Measurements from ENCODE around the gene EDC4.

EDC4 gene, protein sequence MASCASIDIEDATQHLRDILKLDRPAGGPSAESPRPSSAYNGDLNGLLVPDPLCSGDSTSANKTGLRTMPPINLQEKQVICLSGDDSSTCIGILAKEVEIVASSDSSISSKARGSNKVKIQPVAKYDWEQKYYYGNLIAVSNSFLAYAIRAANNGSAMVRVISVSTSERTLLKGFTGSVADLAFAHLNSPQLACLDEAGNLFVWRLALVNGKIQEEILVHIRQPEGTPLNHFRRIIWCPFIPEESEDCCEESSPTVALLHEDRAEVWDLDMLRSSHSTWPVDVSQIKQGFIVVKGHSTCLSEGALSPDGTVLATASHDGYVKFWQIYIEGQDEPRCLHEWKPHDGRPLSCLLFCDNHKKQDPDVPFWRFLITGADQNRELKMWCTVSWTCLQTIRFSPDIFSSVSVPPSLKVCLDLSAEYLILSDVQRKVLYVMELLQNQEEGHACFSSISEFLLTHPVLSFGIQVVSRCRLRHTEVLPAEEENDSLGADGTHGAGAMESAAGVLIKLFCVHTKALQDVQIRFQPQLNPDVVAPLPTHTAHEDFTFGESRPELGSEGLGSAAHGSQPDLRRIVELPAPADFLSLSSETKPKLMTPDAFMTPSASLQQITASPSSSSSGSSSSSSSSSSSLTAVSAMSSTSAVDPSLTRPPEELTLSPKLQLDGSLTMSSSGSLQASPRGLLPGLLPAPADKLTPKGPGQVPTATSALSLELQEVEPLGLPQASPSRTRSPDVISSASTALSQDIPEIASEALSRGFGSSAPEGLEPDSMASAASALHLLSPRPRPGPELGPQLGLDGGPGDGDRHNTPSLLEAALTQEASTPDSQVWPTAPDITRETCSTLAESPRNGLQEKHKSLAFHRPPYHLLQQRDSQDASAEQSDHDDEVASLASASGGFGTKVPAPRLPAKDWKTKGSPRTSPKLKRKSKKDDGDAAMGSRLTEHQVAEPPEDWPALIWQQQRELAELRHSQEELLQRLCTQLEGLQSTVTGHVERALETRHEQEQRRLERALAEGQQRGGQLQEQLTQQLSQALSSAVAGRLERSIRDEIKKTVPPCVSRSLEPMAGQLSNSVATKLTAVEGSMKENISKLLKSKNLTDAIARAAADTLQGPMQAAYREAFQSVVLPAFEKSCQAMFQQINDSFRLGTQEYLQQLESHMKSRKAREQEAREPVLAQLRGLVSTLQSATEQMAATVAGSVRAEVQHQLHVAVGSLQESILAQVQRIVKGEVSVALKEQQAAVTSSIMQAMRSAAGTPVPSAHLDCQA (N-terminal part only)

GRCh38 chr16:67872631-67873434 is at the start of gene EDC4:
EDC4 (plus strand) TSS chr16:67873052; CDS start chr16:67873262, 210 bp downstream.
- H3K27ac ChIP-seq (ENCODE audit: low read depth, low read length): peak within 1 kb of the TSS; percentile 47
- H3K27me3 ChIP-seq (ENCODE audit: low read length): no peaks in the 10 kb centered on the region
- TF ChIP-seq, protein P1, sequence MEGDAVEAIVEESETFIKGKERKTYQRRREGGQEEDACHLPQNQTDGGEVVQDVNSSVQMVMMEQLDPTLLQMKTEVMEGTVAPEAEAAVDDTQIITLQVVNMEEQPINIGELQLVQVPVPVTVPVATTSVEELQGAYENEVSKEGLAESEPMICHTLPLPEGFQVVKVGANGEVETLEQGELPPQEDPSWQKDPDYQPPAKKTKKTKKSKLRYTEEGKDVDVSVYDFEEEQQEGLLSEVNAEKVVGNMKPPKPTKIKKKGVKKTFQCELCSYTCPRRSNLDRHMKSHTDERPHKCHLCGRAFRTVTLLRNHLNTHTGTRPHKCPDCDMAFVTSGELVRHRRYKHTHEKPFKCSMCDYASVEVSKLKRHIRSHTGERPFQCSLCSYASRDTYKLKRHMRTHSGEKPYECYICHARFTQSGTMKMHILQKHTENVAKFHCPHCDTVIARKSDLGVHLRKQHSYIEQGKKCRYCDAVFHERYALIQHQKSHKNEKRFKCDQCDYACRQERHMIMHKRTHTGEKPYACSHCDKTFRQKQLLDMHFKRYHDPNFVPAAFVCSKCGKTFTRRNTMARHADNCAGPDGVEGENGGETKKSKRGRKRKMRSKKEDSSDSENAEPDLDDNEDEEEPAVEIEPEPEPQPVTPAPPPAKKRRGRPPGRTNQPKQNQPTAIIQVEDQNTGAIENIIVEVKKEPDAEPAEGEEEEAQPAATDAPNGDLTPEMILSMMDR (IDR thresholded peaks at IDR 0.05; ENCODE audit: insufficient read depth, low read length, poor library complexity, severe bottlenecking): no peak
- no peak for TF ChIP-seq EZH2phosphoT487 (conservative IDR thresholded peaks at IDR 0.05; ENCODE audit: low read length)
- H3K4me2 ChIP-seq (ENCODE audit: low read depth, low read length, poor library complexity, severe bottlenecking): peak within 1 kb of the TSS; percentile 85
- no peaks in the 10 kb centered on the region for H4K20me1 ChIP-seq (ENCODE audit: low read depth, low read length)
- H2AFZ ChIP-seq (ENCODE audit: low read depth, low read length, severe bottlenecking): peak within 1 kb of the TSS; percentile 84
- no peaks in the 10 kb centered on the region for H3K9me2 ChIP-seq (replicated peaks; ENCODE audit: insufficient read depth, low read length)
- H3K79me2 ChIP-seq (ENCODE audit: insufficient read depth, low read length): peaks cover 35% of the 10 kb centered on the region
- no peaks in the 10 kb centered on the region for H3K36me3 ChIP-seq (ENCODE audit: low read length)
- peaks cover 21% of the 10 kb centered on the region for H3F3A ChIP-seq (ENCODE audit: insufficient read depth)
- H3K9me3 ChIP-seq (ENCODE audit: insufficient read depth, low read length): no peaks in the 10 kb centered on the region
- peak within 1 kb of the TSS; percentile 90 for H3K9ac ChIP-seq (ENCODE audit: low read length)
- H3K4me3 ChIP-seq (ENCODE audit: insufficient read depth, low read length, poor library complexity, severe bottlenecking): peak within 1 kb of the TSS; percentile 96

DNA sequence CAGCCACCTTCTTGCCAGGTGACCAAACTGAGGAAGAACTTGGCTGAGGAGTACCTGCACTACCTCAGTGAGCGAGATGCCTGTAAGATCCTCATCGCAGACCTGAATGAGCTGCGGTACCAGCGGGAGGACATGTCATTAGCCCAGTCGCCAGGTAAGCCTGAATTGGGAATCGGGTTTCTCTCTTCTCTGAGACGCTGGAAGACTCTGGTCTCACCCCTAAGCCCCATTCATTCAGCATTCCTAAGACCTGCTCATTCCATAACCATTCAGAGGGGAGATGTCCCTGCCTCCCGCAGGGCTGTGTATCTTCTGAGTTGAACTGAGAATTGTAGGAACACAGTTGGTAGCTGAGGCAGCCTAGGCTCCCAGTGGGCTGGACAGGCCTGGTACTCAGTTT is 47.7 kb upstream of the EDC4 start:
- TF ChIP-seq EZH2phosphoT487 (conservative IDR thresholded peaks at IDR 0.05; ENCODE audit: low read length): no peak
- TF ChIP-seq, protein P1 (IDR thresholded peaks at IDR 0.05; ENCODE audit: insufficient read depth, low read length, poor library complexity, severe bottlenecking): no peak
- Histone ChIP-seq H3K27me3 (ENCODE audit: low read length) (no peaks in the 10 kb centered on the region), H3K4me2 (ENCODE audit: low read depth, low read length, poor library complexity, severe bottlenecking) (no peak overlapping the region), H4K20me1 (ENCODE audit: low read depth, low read length) (no peaks in the 10 kb centered on the region), H2AFZ (ENCODE audit: low read depth, low read length, severe bottlenecking) (no peak overlapping the region), H3K9me2 (replicated peaks; ENCODE audit: insufficient read depth, low read length) (no peaks in the 10 kb centered on the region), H3F3A (ENCODE audit: insufficient read depth) (no peaks in the 10 kb centered on the region), H3K9ac (ENCODE audit: low read length) (no peak overlapping the region), H3K27ac (ENCODE audit: low read depth, low read length) (no peak overlapping the region), H3K9me3 (ENCODE audit: insufficient read depth, low read length) (no peaks in the 10 kb centered on the region), H3K4me3 (ENCODE audit: insufficient read depth, low read length, poor library complexity, severe bottlenecking) (no peak overlapping the region), H3K79me2 (ENCODE audit: insufficient read depth, low read length) (no peaks in the 10 kb centered on the region), H3K36me3 (ENCODE audit: low read length) (no peaks in the 10 kb centered on the region)

GRCh38 chr16:67825906-67826305 is 46.9 kb upstream of the EDC4 start:
- no peak overlapping the region for H2AFZ ChIP-seq (ENCODE audit: low read depth, low read length, severe bottlenecking)
- H3K4me3 ChIP-seq (ENCODE audit: insufficient read depth, low read length, poor library complexity, severe bottlenecking): no peak overlapping the region
- no peaks in the 10 kb centered on the region for H3K9me2 ChIP-seq (replicated peaks; ENCODE audit: insufficient read depth, low read length)
- H4K20me1 ChIP-seq (ENCODE audit: low read depth, low read length): no peaks in the 10 kb centered on the region
- H3K27ac ChIP-seq (ENCODE audit: low read depth, low read length): no peak overlapping the region
- H3K79me2 ChIP-seq (ENCODE audit: insufficient read depth, low read length): no peaks in the 10 kb centered on the region
- no peaks in the 10 kb centered on the region for H3F3A ChIP-seq (ENCODE audit: insufficient read depth)
- H3K9ac ChIP-seq (ENCODE audit: low read length): no peak overlapping the region
- H3K36me3 ChIP-seq (ENCODE audit: low read length): no peaks in the 10 kb centered on the region
- no peak overlapping the region for H3K4me2 ChIP-seq (ENCODE audit: low read depth, low read length, poor library complexity, severe bottlenecking)
- no peaks in the 10 kb centered on the region for H3K9me3 ChIP-seq (ENCODE audit: insufficient read depth, low read length)
- H3K27me3 ChIP-seq (ENCODE audit: low read length): no peaks in the 10 kb centered on the region
- TF ChIP-seq, protein P1 (IDR thresholded peaks at IDR 0.05; ENCODE audit: insufficient read depth, low read length, poor library complexity, severe bottlenecking): no peak
- TF ChIP-seq EZH2phosphoT487 (conservative IDR thresholded peaks at IDR 0.05; ENCODE audit: low read length): no peak

All from SU-DHL-6 (cell line).